GM18526 (cell line): ENCODE results near the gene DGCR2.

Experiments used
- POLR2A ChIP-seq: IDR thresholded peaks from 3 replicates; pipeline ENCODE4 v1.6.1; 2011; ENCODE audit not compliant: insufficient read length; ENCODE audit errors: extremely low read depth

DGCR2 gene

GRCh38 chr22:19123936-19124335, 1.7 kb upstream of the DGCR2 start:
- TF ChIP-seq POLR2A = no peak

GRCh38 chr22:19122752-19123492, 710 bp upstream of the DGCR2 start:
- TF ChIP-seq POLR2A = no peak

DNA sequence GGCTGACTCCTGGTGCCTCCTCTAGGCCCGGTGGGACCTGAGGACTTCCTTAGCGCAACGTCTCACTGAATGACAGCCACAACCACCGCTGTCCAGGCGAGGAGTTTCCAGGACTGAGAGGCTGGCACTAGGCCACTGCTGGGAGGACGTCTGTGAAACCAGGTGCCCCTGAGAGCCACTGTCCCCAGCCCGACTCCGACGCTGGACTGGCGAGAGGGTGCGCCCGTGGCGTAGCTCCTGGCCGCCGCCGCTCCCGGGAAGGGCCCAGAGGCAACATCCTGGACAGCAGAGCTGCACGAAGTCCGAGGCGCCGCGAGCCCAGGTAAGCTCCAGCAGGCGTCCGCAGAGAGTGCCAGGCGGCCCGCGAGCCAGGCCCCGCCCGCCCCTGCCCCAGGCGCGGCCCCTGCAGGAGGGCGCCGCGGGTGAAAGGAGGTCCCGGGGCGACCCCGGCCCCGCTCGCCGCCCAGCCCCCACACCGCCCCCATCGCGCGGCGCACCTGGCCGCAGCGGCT, 525 bp downstream of the DGCR2 start:
- TF ChIP-seq POLR2A = peak; percentile 2

GRCh38 chr22:19120829-19121630, 1.2 kb downstream of the DGCR2 start:
- TF ChIP-seq POLR2A = peak; percentile 4

DNA sequence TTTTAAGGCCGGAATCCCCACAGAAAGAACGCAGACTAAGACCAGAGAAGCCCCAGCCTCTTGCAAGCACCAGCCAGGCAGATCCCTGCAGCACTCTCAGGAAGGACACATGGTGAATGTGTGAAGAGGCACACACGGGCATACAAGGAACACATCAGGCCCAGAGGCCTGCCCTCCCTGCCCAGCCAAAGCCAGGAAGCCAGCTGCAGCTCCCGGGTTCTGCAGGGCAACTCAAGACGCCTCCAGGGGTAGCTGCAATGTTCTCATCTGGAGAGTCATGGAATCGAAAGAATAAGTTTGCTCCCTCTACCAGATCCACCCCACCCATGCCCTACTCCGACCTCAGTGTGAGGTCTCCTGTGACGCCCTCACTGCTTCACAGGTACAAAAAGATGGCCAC, 2.3 kb downstream of the DGCR2 start:
- no peak for TF ChIP-seq POLR2A

- no peak for TF ChIP-seq POLR2A
Observed at GRCh38 chr22:19118329-19118880, 3.8 kb downstream of the DGCR2 start.

- TF ChIP-seq POLR2A = no peak
Observed at GRCh38 chr22:19117111-19117512, 5.1 kb downstream of the DGCR2 start.

GRCh38 chr22:19115628-19116027, 6.6 kb downstream of the DGCR2 start:
- TF ChIP-seq POLR2A = no peak

DNA sequence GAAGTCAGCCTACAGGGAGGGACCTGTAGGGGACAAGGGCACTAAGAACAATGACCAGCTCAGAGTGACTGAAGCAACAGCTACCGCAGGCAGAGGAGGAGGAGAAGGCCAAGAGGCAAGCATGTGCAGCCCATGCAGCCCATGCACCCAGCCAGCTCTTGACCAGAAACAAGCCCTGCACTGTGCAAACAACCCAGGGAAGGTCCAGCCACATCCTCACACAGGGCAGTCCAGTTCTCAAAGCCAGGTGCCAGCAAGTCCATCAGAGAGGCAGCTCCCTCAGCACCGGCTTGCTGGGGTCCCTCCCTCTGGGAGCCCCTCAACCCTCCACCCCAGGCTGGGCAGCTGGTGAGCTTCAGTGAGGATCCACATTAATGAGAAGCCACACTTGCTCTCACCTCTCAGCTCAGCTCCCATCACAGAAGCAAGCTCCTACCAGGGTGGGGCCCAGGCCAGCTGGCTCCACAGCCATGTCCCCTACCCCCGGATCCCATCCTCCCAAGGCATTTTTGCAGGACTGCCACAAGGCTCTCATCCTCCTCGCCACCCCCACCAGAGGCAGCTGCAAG, 7.1 kb downstream of the DGCR2 start:
- TF ChIP-seq POLR2A = no peak

DNA sequence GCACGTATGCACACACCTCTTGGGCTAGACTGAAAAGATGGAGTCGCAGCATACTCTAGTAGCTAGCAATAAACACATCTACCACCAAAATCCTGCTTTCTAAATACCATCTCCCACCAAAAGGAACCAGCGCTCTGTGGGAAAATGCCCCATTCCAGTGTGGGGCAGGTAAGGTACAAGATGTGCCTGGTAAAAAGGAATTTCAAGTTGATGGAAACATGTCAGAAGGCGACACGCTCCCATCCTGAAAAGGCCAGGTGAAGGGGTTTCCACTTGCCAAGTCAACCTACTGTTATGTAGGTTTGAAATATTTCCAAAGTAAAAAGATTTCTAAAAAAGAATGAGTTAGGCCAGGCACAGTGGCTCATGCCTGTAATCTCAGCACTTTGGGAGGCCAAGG, 8.8 kb downstream of the DGCR2 start:
- TF ChIP-seq POLR2A = no peak

GRCh38 chr22:19111584-19111983, 10.6 kb downstream of the DGCR2 start:
- TF ChIP-seq POLR2A = no peak

- TF ChIP-seq POLR2A = no peak
Observed at GRCh38 chr22:19111140-19111539, 11.1 kb downstream of the DGCR2 start.

- TF ChIP-seq POLR2A = no peak
Observed at GRCh38 chr22:19110646-19111045, 11.6 kb downstream of the DGCR2 start.

DNA sequence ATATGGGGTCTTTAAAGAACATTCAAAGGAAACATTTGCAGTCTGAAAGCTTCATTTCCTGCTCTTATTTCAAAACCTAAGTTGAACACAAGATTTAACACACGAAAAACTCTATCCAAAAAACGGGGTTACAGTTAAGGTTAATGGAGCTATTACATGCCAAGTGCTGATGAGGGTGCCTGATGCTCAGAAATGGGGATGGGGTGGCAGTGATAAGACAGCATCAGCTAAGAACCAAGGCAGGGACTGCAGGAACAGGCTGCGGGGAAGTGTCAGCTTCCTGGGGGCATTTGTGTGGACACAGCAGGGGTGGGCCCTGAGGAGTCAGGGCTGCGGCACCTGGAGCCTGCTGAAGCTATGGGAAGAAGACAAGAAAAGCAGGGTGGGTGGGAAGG, 12.2 kb downstream of the DGCR2 start:
- TF ChIP-seq POLR2A = no peak

DNA sequence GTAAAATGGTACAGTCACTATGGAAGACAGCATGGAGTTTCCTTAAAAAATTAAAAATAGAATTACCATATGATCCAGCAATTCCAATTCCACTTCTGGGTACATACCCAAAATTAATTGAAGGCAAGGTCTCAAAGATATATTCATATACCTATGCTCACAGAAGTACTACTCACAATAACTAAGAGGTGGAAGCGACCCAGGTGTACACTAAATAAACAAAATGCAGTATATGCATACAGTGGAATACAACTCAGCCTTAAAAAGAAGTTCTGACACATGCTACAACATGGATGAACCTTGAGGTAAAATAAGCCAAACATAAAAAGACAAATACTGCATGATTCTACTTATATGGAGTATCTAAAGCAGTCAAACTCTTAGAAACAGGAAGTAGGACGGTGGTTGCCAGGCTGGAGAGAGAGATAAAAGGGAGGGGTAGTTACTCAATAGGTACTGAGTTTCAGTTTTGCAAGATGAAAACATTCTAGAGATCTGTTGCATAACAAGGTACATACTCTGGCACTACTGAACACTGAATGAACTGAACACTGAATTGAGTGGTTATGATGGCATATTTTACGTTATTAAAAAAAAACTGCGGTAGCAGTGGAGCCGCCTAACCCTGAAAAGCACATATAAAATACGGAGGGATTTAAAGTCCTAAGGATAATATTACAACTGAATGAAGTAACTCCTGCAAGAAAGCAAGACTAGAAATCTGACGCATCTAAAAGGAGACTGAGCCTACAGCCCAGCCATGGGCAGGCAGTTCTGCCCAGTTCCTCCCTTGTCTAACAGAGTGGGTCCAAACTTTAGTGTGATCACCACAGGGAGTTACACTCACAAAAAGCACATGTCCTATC, 12.8 kb downstream of the DGCR2 start:
- TF ChIP-seq POLR2A = no peak

- TF ChIP-seq POLR2A = no peak
Observed at GRCh38 chr22:19108807-19109197, 13.4 kb downstream of the DGCR2 start.
